ENCODE results near the gene BNC1. TPM values are rescaled to one million over a fixed set of nuclear protein-coding genes. Genes with fewer than 3 reads are reported as not detected.

The BNC1 gene
- polyA plus RNA-seq, 1 of the 3 experiments (the other 2 are of a cell fraction), result not detected

GRCh38 chr15:83320404-83320803 is 35.9 kb upstream of the BNC1 start:
- TF ChIP-seq NRF1 (IDR thresholded peaks at IDR 0.05; ENCODE audit: low read depth, low read length), result no peak
- TF ChIP-seq IRF3 (IDR thresholded peaks at IDR 0.05; ENCODE audit: low read depth, low read length), result no peak
- TF ChIP-seq, protein P1, sequence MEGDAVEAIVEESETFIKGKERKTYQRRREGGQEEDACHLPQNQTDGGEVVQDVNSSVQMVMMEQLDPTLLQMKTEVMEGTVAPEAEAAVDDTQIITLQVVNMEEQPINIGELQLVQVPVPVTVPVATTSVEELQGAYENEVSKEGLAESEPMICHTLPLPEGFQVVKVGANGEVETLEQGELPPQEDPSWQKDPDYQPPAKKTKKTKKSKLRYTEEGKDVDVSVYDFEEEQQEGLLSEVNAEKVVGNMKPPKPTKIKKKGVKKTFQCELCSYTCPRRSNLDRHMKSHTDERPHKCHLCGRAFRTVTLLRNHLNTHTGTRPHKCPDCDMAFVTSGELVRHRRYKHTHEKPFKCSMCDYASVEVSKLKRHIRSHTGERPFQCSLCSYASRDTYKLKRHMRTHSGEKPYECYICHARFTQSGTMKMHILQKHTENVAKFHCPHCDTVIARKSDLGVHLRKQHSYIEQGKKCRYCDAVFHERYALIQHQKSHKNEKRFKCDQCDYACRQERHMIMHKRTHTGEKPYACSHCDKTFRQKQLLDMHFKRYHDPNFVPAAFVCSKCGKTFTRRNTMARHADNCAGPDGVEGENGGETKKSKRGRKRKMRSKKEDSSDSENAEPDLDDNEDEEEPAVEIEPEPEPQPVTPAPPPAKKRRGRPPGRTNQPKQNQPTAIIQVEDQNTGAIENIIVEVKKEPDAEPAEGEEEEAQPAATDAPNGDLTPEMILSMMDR (IDR thresholded peaks at IDR 0.05), result no peak
- no peak for TF ChIP-seq SMC3 (IDR thresholded peaks at IDR 0.05; ENCODE audit: low read depth, low read length)
- TF ChIP-seq USF2 (IDR thresholded peaks at IDR 0.05; ENCODE audit: borderline replicate concordance, low read depth, low read length), result no peak
- TF ChIP-seq GATA2 (CRISPR knock-in tag; IDR thresholded peaks at IDR 0.05), result no peak
- TF ChIP-seq RXRA (IDR thresholded peaks at IDR 0.05; ENCODE audit: borderline replicate concordance, low read depth), result no peak
- no peak for TF ChIP-seq ELF1 (IDR thresholded peaks at IDR 0.05)
- no peak for TF ChIP-seq JUND (IDR thresholded peaks at IDR 0.05)
- no peak for TF ChIP-seq MAX (IDR thresholded peaks at IDR 0.05; ENCODE audit: low read depth)
- TF ChIP-seq NFIC (IDR thresholded peaks at IDR 0.05; ENCODE audit: borderline replicate concordance), result no peak
- TF ChIP-seq TEAD4 (IDR thresholded peaks at IDR 0.05; ENCODE audit: borderline replicate concordance, insufficient read depth), result no peak
- no peak for TF ChIP-seq SIN3A (IDR thresholded peaks at IDR 0.05; ENCODE audit: borderline replicate concordance, low read depth, low read length)
- no peak for TF ChIP-seq RCOR1 (IDR thresholded peaks at IDR 0.05; ENCODE audit: low read length)
- no peak for TF ChIP-seq EP300 (IDR thresholded peaks at IDR 0.05; ENCODE audit: borderline replicate concordance in 1 of 2, low read depth in 1 of 2, low read length in 1 of 2)
- no peaks in the 10 kb centered on the region for H3K9me3 ChIP-seq
- H3K79me2 ChIP-seq (ENCODE audit: insufficient read depth), result no peaks in the 10 kb centered on the region
- H3F3A ChIP-seq (replicated peaks; ENCODE audit: insufficient read depth), result no peaks in the 10 kb centered on the region
- no peaks in the 10 kb centered on the region for H3K36me3 ChIP-seq (replicated peaks in 1 of 2; ENCODE audit: control insufficient read depth in 1 of 2, insufficient read depth in 2 of 2, low read length in 1 of 2)
- no peak overlapping the region for H3K4me2 ChIP-seq
- H3K27me3 ChIP-seq (ENCODE audit: insufficient read depth), result no peaks in the 10 kb centered on the region; the same call in 1 of the 2 replicates
- no peak overlapping the region for H3K4me3 ChIP-seq (ENCODE audit: low read depth in 2 of 2, low read length in 1 of 2)
- H2AFZ ChIP-seq (ENCODE audit: low read depth), result no peak overlapping the region
- H4K20me1 ChIP-seq (ENCODE audit: insufficient read depth), result no peaks in the 10 kb centered on the region
- H3K27ac ChIP-seq (ENCODE audit: low read depth in 2 of 2, low read length in 1 of 2), result no peak overlapping the region
- no peaks in the 10 kb centered on the region for H3K9me2 ChIP-seq
- CTCF ChIA-PET, result no interaction called here
- DNase-seq, result no peak
- 18% methylated on average over 4 of the region's 4 CpGs for WGBS (ENCODE audit: low lambda C conversion rate)
- POLR2A ChIA-PET, result no interaction called here
- H3K9ac ChIP-seq, result no peak overlapping the region
- no peaks in the 10 kb centered on the region; a peak in 1 of 4 replicates for H3K4me1 ChIP-seq (ENCODE audit: control insufficient read depth in 1 of 2, insufficient read depth in 2 of 2, low read depth in 1 of 2, low read length in 1 of 2)

- H3K79me2 ChIP-seq (ENCODE audit: insufficient read depth), result no peaks in the 10 kb centered on the region
- CTCF ChIA-PET, result no interaction called here
- H3K9me2 ChIP-seq, result no peaks in the 10 kb centered on the region
- H3F3A ChIP-seq (replicated peaks; ENCODE audit: insufficient read depth), result no peaks in the 10 kb centered on the region
- DNase-seq, result no peak
- no peak overlapping the region for H2AFZ ChIP-seq (ENCODE audit: low read depth)
- no peaks in the 10 kb centered on the region; a peak in 1 of 4 replicates for H3K4me1 ChIP-seq (ENCODE audit: control insufficient read depth in 1 of 2, insufficient read depth in 2 of 2, low read depth in 1 of 2, low read length in 1 of 2)
- POLR2A ChIA-PET, result no interaction called here
- no peaks in the 10 kb centered on the region for H3K9me3 ChIP-seq
- no peak overlapping the region for H3K27ac ChIP-seq (ENCODE audit: low read depth in 2 of 2, low read length in 1 of 2)
- H3K27me3 ChIP-seq (ENCODE audit: insufficient read depth), result no peaks in the 10 kb centered on the region; the same call in 1 of the 2 replicates
- 8% methylated on average over 3 of the region's 3 CpGs for WGBS (ENCODE audit: low lambda C conversion rate)
- no peaks in the 10 kb centered on the region for H3K36me3 ChIP-seq (replicated peaks in 1 of 2; ENCODE audit: control insufficient read depth in 1 of 2, insufficient read depth in 2 of 2, low read length in 1 of 2)
- H4K20me1 ChIP-seq (ENCODE audit: insufficient read depth), result no peaks in the 10 kb centered on the region
- H3K4me3 ChIP-seq (ENCODE audit: low read depth in 2 of 2, low read length in 1 of 2), result no peak overlapping the region
- no peak overlapping the region for H3K9ac ChIP-seq
- no peak overlapping the region for H3K4me2 ChIP-seq
- TF ChIP-seq TCF12 (IDR thresholded peaks at IDR 0.05), result no peak
- TF ChIP-seq MXI1 (IDR thresholded peaks at IDR 0.05; ENCODE audit: low read depth, low read length), result no peak
- no peak for TF ChIP-seq REST (IDR thresholded peaks at IDR 0.05; ENCODE audit: low read depth, low read length)
- TF ChIP-seq GATA2 (CRISPR knock-in tag; IDR thresholded peaks at IDR 0.05), result no peak
- no peak for TF ChIP-seq USF2 (IDR thresholded peaks at IDR 0.05; ENCODE audit: borderline replicate concordance, low read depth, low read length)
- no peak for TF ChIP-seq FOSL2 (IDR thresholded peaks at IDR 0.05; ENCODE audit: borderline replicate concordance, low read depth)
- TF ChIP-seq SMC3 (IDR thresholded peaks at IDR 0.05; ENCODE audit: low read depth, low read length), result no peak
Measured at GRCh38 chr15:83319771-83320170, 35.3 kb upstream of the BNC1 start.

Measured in SK-N-SH (cell line).